Measurements from ENCODE around the gene ZNF594. TPM values are rescaled to one million over a fixed set of nuclear protein-coding genes. Genes with fewer than 3 reads are reported as not detected.
"Not testable (repeated sequence)": the region's sequence is repeated elsewhere in the genome, so short reads cannot be mapped to it uniquely, and the experiment has no call there.

Gene ZNF594
- polyA plus RNA-seq, 3 donors = 19.0 to 20.4 (median 20.2) TPM

DNA sequence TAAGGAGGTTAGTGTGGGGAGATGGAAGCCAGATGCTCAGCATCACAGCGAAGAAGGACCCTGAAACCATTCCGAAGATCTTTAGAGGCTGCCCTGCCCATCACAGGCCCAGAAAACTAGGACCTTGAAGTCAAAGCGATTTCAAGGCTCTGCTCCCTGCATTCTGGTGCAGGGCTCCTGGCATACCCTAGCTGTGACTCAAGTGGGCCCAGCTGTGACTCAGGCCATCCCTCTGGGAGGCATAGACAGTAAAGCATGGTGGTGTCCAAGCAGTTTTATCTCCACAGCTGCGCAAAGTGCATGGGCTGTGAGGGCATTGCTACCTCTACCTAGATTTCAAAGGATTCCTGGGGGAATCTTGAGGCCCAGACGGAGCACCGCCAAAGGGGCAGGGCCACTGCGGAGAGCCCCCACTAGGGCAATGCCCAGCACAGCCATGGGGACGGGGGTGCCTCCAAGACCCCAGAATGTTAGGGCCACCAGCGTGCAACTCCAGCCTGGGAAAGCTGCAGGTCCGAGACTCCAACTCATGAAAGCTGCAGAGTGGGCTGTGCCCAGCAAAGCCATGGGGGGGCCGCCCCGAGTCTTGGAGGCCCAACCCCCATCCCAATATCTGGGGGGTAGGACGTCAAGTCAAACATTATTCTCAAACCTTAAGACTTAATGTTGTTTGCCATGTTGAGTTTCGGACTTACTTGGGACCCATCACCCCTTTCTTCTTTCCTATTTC, 11.7 kb upstream of the ZNF594 start:
- DNase-seq (ENCODE audit: low read depth in 3 of 3, low spot score in 2 of 3) = no peak

DNA sequence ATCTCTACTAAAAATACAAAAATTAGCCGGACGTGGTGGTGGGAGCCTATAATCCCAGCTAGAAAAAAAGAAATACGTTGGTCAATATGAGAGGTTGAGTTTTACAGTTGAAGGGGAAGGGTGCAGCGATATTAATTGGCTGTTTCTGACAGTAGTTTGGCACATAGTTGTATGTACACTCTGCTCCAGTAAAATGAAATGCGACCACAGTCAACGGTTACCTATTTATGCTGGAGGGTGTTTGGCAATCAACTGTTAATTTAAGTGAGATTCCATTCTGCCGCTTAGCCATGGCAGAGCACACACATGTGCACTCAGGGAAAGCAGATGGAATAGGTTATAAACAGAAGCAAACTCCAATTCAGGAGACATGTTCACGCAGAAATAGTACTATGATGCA, 9.3 kb upstream of the ZNF594 start:
- DNase-seq (ENCODE audit: low read depth in 3 of 3, low spot score in 2 of 3) = no peak

DNA sequence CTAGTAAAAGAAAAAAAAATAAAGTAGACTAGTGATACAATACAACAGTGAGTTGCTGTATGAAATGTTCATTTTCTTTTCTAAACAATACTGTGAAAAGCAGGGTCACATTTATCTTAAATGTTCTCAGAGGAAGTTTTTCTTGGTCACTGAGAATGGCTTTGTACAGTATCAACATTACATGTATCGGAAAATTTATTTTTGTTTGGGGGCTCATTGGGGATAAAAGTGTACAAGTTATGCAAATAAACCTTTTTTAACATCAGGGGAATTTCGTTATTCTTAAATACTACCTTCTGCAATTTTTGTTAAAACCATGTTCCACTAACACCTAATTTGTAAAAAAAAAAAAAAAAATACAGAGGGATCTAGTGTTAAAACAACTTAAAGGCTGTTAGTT, 8.7 kb upstream of the ZNF594 start:
- no peak for DNase-seq (ENCODE audit: low read depth in 3 of 3, low spot score in 2 of 3)

DNA sequence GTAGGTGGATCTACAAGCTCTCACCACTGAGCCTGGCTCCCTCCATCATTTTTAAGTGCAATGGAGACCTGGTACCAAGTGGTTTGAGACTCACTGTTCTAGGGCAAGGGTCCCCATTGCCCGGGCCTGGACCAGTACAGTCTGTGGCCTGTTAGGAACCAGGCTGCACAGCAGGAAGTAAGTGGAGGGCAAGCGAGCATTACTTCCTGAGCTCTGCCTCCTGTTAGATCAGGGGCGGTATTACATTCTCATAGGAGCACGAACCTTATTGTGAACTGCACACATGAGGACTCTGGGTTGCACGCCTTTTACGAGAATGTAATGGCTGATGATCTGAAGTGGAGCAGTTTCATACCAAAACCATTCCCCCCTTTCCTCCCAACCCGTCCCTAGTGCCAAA, 6.8 kb upstream of the ZNF594 start:
- no peak for DNase-seq (ENCODE audit: low read depth in 3 of 3, low spot score in 2 of 3)

DNA sequence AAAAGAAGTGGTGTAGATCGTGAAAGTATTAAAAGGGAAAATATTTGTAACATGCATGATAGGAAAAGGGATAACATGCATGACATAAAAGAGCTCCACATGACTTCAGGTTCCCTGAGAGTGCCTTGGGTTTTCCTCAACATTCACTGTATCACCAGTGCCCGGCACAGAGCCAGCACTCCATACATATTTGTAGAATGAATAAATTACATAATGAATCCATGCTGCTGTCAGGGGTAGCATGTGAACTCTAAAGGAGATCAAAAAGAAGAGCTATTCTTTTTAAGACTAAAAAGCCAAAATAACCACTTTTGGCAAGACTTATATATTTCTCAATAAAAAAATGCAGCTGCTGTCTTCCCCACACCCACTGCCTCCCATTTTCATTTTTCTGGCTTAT, 2.7 kb upstream of the ZNF594 start:
- DNase-seq (ENCODE audit: low read depth in 3 of 3, low spot score in 2 of 3) = no peak

DNA sequence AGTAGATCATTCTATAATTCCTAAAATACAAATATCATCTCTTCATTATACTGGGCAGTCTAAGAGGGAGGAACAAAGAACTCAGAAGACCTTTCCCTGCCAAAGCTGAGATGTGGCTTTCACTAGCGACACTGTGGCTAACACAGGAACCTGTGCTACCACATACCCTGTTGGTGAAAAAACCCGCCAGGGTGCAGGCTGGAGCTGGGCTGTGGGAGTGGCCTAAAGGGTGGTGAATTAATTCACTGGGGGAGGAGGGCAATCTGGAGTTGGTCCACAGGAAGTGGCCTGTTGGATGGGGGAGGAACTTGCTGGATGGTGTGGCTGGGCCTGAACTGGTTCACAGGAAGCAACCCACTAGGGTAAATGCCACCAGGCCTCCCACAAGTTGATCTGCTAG, 7.4 kb downstream of the ZNF594 start:
- no peak for DNase-seq (ENCODE audit: low read depth in 3 of 3, low spot score in 2 of 3)

DNA sequence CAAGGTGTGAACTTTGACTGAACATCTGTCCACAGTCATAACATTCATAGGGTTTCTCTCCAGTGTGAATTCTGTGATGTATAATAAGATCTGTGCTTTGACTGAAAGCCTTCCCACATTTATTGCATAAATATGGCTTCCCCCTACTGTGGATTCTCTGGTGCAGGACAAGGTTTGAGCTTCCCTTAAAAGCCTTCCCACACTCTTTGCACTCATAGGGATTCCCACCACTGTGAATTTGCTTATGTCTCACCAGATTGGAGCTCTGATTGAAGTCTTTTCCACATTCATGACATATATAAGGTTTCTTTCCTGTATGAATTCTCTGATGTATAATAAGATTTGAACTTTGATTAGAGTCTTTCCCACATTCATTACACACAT, 8.3 kb downstream of the ZNF594 start:
- DNase-seq (ENCODE audit: low read depth in 3 of 3, low spot score in 2 of 3) = no peak

DNA sequence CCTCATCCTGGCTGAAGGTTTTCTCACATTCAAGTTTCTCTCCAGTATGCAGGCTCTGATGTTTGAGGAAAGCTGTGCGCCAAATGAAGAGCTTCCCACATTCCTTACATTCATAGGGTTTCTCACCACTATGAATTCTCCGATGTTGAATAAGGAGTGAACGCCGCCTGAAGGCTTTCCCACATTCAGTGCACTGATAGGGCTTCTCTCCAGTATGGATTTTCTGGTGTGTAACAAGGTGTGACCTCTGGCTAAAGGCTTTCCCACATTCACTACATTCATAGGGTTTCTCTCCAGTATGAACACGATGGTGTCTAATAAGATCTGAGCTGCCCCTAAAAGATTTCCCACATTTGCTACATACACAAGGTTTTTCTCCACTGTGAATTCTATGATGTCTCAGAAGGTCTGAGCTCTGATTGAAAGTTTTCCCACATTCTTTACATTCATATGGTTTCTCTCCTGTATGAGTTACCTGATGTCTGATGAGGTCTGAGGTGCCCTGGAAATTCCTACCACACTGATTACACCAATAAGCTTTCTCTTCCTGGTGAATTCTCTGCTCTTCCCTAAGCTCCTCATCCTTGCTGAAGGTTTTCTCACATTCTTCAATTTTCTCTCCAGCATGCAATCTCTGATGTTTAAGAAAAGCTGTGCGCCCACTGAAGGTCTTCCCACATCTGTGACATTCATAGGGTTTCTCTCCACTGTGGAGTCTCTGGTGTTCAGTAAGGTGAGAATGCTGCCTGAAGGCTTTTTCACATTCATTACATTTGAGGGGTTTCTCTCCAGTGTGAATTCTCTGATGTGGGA, 8.9 kb downstream of the ZNF594 start:
- DNase-seq (ENCODE audit: low read depth in 3 of 3, low spot score in 2 of 3) = no peak

DNA sequence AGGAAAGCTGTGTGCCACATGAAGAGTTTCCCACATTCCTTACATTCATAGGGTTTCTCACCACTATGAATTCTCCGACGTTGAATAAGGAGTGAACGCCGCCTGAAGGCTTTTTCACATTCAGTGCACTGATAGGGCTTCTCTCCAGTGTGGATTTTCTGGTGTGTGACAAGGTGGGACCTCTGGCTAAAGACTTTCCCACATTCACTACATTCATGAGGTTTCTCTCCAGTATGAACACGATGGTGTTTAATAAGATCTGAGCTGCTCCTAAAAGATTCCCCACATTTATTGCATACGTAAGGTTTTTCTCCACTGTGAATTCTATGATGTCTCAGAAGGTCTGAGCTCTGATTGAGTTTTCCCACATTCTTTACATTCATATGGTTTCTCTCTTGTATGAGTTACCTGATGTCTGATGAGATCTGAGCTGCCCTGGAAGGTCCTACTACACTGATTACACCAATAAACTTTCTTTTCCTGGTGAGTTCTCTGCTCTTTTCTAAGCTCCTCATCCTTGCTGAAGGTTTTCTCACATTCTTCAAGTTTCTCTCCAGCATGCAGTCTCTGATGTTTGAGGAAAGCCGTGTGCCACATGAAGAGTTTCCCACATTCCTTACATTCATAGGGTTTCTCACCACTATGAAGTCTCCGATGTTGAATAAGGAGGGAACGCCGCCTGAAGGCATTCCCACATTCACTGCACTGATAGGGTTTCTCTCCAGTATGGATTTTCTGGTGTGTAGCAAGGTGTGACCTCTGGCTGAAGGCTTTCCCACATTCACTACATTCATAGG, 10.0 kb downstream of the ZNF594 start:
- DNase-seq (ENCODE audit: low read depth in 3 of 3, low spot score in 2 of 3) = no peak

DNA sequence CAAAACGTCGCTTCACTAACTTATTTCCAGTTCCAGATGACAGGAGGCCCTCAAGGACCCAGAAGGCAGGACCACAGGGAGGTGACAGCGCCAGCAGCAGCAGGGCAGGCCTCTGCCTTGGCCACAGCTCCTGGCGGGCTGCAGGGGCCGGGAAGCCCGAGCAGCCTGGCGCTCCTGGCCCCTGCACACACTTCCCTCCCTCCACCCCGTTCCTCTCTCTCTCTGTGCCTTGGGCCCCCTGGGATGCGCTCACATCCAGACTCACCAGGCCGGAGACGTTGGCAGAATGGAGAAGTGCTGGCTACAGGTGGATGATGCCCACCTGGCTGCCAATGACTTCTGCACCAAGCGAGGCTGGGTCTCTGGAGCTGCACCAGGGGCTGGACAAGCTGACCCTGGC, 12.7 kb downstream of the ZNF594 start:
- DNase-seq (ENCODE audit: low read depth in 3 of 3, low spot score in 2 of 3) = no peak

DNA sequence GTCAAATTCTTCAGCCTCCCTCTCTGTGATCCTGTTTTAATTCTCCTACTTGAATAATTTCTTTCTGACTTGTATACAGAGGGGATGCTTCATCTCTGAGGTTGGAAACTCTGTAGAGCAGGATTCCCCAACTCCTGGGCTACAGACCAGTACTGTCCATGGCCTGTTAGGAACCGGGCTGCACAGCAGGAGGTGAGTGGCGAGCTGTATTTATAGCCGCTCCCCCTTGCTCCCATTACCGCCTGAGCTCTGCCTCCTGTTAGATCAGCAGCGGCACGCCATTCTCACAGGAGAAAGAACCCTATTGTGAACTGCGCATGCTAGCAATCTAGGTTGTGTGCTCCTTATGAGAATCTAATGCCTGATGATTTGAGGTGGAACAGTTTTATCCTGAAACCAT, 16.6 kb downstream of the ZNF594 start:
- not testable (repeated sequence) for DNase-seq (ENCODE audit: low read depth in 3 of 3, low spot score in 2 of 3)

DNA sequence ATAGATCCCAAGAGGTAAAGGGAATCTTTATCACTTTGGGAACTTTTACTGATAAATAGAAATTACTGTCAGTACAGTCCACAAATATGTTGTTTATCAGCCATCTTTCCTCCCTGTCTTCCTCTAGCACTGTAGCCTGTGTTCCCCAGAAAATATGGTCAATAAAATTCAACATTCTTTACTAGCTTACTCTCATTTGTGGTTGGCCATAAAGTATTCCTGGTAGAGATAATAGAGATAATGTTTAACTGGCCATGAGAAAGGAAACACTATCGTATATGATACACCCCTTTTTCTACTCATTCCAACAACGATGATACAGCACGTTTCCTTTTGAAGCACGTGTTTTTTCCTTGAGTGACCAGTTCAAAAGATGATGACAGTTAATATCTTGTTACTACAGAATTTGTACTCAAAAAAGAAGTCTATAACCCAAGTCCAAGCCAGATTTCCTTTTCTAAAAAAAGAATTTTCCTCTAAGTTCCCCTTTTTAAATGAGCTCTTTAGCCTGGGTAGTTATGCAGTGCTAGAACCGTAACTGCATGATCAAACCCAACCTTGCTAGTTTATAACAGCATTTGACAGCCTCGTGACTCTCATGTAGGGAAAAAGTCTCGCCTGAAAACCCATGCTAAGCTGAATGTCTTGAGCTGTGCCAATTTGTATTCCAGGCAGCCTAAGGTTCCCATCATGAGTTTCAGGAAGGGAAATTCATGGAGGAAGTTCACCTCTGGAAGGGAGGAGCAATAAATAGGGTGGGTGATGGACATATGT, 25.7 kb downstream of the ZNF594 start:
- not testable (repeated sequence) for DNase-seq (ENCODE audit: low read depth in 3 of 3, low spot score in 2 of 3)

DNA sequence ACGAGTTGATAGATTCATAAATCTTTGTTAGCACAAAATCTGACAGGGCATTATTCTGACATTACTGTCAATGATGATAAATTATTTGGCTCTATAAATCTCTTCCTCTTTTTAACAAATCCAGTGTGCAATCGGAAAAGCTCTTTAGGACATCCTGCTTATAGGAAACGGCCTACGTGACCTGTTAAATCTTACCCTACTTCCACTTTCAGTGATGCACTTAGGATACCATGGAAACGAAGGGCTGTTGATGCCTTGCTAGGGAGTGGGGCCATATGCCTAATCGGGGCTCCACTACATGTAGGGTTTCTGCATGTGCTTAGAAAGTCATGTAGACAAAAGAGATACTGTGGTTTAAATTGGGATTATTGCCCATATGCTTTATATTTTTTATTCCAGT, 27.2 kb downstream of the ZNF594 start:
- no peak for DNase-seq (ENCODE audit: low read depth in 3 of 3, low spot score in 2 of 3)

DNA sequence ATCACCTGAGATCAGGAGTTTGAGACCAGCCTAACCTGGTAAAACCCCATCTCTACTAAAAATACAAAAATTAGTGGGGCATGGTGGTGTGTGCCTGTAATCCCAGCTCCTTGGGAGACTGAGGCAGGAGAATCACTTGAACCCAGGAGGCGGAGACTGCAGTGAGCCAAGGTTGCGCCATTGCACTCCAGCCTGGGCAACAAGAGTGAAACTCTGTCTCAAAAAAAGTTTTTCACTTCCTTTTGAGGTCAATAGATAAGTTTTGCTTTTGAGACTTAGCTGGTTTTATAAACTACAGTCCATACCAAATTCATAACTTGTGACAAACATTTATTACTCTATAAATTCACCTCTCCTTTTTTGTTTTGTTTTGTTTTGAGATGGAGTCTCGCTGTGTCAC, 29.9 kb downstream of the ZNF594 start:
- DNase-seq (ENCODE audit: low read depth in 3 of 3, low spot score in 2 of 3) = not testable (repeated sequence)

DNA sequence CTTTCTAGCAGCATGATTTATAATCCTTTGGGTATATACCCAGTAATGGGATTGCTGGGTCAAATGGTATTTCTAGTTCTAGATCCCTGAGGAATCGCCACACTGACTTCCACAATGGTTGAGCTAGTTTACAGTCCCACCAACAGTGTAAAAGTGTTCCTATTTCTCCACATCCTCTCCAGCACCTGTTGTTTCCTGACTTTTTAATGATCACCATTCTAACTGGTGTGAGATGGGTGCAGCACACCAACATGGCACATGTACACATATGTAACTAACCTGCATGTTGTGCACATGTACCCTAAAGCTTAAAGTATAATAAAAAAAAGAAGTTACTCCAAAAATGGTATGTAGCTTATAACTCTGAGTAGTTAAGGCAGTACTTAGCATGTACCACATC, 31.0 kb downstream of the ZNF594 start:
- not testable (repeated sequence) for DNase-seq (ENCODE audit: low read depth in 3 of 3, low spot score in 2 of 3)

DNA sequence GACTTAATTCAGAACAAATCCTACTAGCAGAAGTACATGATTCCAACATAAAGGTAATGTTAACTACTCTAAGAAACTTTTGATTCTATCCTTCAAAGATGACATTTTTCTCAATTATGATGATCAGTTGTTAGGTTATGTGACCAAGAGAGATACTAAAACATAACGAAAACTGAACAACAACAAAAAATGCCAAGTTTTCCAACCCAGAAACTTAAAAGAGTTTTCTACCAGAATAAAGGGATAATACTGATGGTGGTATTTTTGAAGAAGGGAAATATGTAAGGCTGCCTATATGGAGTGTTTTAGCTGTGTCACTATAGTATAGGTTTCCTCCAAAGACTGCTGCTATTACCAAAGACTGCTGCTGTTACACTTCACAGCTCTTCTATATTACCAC, 45.5 kb downstream of the ZNF594 start:
- not testable (repeated sequence) for DNase-seq (ENCODE audit: low read depth in 3 of 3, low spot score in 2 of 3)

DNA sequence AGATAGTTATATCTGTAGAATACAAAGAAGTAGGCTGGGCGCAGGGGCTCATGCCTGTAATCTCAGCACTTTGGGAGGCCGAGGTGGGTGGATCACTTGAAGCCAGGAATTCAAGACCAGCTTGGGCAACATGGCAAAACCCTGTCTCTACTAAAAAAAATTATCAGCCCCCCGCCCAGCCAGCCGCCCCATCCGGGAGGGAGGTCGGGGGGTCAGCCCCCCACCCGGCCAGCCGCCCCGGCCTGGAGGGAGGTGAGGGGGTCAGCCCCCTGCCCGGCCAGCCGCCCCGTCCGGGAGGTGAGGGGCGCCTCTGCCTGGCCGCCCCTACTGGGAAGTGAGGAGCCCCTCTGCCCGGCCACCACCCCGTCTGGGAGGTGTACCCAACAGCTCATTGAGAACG, 48.8 kb downstream of the ZNF594 start:
- DNase-seq (ENCODE audit: low read depth in 3 of 3, low spot score in 2 of 3) = not testable (repeated sequence)

DNA sequence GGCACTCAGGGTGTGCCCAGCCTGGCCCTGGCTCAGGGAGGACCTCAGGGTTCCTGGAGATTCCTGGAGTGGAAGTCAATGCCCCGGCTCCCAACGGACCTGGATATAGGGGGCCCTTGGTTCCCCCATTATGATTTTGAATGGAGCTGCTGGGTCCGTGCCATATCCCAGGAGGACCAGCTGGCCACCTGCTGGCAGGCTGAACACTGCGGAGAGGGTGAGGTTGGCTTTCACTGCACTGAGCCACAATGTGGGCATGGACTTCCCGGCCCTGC, 52.3 kb downstream of the ZNF594 start:
- no peak for DNase-seq (ENCODE audit: low read depth in 3 of 3, low spot score in 2 of 3)

DNA sequence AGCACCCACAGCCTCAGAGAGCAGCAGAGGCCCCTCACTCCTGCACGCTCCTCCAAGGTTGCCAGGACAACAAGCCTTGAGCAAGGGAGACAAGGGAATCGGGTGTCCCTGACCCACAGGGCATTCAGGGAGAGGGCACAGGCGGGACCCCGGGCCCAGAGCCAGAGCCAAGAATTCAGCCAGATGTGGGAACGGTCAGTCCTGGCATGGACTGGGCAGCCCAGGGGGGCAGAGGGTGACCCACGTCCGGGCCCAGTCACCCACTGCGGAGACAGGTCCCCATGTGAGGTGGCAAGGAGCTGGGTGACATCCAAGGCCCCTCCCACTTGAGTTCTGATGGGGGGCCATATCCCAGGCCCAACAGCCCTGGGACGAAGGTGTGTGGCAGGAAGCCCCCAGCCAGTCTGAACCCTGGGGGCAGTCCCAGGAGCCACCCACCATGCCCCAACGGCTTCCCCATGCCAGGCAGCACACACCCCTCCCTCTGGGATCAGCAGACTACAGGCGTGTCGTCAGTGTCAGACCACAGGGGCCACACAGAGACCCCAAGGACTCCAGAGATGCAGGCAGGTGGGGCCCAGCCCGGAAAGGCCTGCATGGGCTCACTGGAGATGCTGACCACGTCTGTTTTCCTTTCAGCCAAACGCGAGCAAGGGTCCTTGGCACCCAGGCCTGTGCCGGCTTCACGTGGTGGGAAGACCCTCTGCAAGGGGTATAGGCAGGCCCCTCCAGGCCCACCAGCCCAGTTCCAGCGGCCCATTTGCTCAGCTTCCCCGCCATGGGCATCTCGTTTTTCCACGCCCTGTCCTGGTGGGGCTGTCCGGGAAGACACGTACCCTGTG, 52.8 kb downstream of the ZNF594 start:
- DNase-seq (ENCODE audit: low read depth in 3 of 3, low spot score in 2 of 3) = no peak

DNA sequence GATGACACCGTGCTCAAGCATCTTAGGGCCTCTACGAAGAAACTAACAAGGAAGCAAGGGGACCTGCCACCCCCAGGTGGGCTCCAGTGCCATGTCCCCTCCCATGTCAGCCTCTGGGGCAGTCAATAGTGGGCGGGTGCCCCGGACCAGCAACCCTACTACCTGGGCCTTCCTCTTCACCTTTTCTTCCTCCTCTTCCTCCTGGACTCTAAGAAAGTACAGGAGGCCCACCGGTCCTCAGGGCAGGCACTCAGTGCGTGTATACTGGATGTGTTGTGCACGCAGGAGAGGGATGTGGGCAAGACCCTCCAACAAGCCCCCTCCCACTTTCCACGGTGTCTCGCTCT, 53.5 kb downstream of the ZNF594 start:
- DNase-seq (ENCODE audit: low read depth in 3 of 3, low spot score in 2 of 3) = not testable (repeated sequence)
